Suppressor macrophage treated with lipopolysaccharide for 1 hour (primary cell): Measurements from ENCODE around the gene SIRPB1.
A peak's percentile ranks its signal among the peaks of the same experiment; 100 is the strongest.
"Not testable (repeated sequence)": the region's sequence is repeated elsewhere in the genome, so short reads cannot be mapped to it uniquely, and the experiment has no call there.

Experiments used
- DNase-seq, 3 donors: peaks; one replicate each; pipeline ENCODE4 v3.0.0-alpha.2; 2020 to 2022

The SIRPB1 gene

DNA sequence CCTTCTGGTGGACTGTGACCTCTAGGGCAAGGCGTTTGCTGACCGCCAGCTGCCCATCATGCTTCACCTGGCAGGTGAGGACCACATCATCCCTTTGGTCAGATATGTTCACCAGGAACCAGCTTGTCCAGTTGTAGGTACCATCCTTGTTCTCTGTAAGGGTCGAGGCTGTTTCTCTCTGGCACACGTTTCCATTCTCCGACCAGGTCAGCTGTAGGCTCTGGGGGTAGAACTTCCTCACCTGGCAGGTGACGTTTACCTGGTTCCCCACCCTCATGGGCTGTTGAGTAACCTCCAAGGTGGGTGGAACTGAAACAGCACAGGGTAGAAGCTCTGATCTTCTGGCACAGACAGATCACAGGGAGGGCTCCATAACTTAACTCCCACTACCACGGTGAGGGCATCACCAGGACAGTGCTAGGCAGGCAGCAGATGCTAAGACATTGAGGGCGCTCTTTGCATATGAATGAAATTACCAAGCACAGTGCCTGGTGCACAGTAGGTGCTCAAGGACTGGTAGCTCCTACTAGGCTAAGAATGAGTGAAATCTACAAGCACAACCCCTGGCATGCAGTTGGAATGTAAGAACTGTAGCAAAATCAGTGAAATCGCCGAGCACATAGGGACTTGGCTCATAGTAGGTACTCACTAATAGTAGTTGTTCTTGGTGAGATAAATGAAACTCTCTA lies 15.6 kb upstream of the SIRPB1 start:
- no peak for DNase-seq

- peak in 1 of 3 donors; percentile 15 for DNase-seq
These were observed 13.7 kb upstream of the SIRPB1 start for GRCh38 chr20:1633535-1633934.

DNA sequence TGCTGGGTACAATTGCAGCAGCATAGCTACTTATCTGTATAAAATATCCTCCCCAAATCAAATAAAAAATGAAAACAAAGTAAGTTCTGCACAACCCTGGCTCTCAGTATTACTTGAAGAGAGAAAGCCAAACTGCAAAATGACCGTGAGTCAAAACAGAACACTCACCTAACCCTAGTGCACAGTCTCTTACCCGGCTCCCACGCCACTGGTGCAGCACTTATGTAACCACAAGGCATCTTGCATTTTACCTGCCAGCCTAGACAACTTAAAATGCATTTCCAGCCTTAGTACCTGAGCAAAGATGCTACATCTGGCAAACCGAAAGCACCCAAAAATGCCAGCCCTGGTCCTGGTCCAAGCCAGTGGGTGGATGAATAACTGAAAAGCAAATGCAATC lies 12.4 kb upstream of the SIRPB1 start:
- DNase-seq: no peak

GRCh38 chr20:1631309-1632151 lies 11.7 kb upstream of the SIRPB1 start:
- DNase-seq: no peak

DNA sequence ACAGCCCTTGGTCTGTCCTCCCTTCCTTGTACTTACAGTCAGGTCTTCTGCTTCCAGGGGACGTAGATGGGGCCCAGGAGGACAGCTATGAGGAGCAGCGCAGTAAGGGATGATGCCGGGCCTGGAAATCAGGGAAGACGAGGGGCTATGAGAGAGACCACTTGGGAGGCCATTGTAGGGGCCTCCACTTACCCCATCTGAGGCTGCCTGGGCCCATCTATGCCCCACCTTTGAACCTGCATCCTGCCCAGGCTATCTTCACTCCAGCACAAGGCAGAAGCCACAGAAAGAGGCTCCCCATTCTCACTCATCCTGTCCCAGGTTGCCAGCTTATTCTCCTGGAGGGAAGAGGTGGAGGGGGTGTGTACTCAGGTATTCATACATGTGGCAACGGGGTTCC lies 10.4 kb upstream of the SIRPB1 start:
- DNase-seq: no peak

DNA sequence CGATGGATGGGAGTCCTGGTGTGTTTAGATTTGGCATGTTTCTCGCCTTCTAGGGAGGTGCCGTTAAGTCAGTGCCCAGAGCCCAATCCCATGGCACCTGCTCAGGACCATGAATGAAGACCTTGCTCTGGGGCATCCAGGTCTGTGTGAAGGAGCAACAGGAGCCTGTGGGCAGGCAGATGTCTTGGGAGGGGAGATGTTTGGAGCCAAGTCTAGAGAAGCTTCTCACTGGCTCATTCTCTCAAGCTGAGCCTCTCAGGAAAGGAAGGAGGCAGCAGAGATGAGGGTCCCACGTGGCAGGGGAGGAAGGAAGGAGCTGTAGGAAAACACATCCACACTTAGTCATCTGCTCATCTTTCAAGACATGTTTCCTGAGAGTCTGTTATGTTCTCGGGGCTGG lies 9.5 kb upstream of the SIRPB1 start:
- no peak for DNase-seq

GRCh38 chr20:1628621-1629020 lies 8.8 kb upstream of the SIRPB1 start:
- DNase-seq: no peak

GRCh38 chr20:1627200-1627550 lies 7.4 kb upstream of the SIRPB1 start:
- no peak for DNase-seq

DNA sequence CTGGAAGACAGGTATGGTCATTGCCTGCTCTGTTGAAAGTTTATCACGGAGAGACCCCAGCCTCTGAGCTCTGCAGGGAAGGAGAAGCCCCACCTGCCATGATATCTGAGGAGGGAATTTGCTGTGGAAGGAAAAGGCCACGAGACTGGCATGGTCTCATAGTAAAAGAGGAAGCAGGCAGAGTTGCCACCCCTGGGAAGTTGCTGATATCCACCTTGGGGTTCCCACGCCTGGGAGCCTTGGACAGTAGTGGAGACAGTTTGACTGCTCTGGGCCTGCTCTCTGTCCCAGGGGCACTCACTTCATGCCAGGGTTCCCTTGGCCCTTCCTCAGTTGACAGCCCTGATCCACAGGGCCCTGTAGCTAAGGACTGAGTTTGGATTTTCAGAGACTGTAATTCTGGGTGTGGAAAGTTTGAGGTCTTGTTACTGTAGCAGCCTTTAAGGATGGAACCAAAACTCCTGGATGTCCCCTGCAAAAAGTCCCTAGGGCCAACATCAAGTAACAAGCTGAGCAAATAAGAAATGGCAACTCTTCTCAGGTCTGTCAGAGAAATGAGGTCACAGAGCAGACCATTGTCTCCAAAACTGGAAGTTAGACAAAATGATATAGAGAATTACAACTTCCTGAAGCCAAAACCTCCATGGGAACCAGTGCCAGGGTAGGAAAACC lies 6.9 kb upstream of the SIRPB1 start:
- peak; percentile 55 to 74 (median 68) for DNase-seq

DNA sequence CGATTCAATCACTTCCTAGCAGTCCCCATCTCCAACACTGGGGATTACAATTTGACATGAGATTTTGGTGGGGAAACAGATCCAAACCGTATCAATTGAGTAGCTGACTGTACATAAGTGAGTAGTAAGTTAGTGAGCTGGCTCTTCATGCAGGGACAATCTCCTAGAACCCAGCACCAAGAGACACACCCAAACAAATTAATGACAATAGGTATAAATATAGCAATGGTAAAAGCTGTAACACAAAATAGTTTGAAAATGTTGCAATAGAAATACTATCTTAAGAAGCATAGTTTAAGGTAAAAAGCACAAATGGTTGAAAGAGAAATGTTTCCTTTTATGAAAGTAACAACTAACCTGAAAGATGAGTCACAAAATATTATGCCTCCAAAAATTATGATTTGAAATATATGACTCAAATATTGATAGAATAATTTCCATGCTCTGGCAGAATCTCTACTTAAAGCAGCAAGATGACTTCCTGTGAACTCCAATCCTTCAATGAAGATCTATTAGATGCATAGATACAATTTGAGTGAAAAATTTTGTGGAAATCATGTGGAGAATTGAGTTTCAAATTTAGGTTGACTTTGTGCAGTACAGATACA lies 5.4 kb upstream of the SIRPB1 start:
- DNase-seq: no peak

DNA sequence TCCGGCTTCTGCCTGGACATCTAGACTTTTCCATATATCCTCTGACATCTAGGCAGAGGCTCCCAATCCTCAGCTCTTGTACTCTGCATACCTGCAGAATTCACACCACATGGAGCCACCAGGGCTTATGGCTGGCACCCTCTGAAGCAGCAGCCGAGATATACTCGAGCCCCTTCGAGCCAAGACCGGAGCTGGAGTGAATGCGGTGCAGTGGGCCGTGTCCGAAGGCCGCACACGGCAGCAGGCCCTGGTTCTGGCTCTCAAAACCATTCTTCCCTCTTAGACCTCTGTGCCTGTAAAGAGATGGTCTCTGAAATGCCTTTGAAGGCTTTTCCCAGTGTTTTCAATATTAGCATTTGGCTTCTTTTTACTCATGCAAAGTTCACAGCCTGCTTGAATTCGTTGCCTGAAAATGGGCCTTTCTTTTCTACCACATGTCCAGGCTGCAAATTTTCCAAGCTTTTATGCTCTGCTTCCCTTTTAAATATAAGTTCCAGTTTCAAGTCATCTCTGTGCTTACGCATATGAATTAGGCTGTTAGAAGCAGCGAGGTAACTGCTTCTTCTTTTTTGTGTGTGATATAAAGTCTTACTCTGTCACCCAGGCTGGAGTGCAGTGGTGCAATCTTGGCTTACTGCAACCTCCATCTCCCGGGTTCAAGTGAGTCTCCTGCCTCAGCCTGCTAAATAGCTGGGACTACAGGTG lies 3.8 kb upstream of the SIRPB1 start:
- DNase-seq: peak; percentile 74 to 88 (median 76)

DNA sequence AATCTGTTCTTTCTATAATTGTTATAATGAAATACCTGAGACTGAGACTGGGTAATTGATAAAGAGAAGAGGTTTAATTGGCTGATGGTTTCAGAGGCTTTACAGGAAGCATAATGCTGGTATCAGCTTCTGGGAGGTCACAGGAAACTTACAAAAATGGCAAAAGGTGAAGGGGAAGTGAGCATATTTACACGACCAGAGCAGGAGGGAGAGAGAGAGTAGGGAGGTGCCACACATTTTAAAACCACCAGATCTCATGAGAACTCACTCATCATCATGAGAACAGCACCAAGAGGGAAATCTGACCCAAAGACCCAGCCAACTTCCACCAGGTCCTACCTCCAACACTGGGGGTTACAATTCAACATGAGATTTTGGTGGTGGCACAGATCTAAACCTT lies 2.6 kb upstream of the SIRPB1 start:
- no peak for DNase-seq

- DNase-seq: no peak
These were observed 1.5 kb upstream of the SIRPB1 start for GRCh38 chr20:1621316-1621715.

DNA sequence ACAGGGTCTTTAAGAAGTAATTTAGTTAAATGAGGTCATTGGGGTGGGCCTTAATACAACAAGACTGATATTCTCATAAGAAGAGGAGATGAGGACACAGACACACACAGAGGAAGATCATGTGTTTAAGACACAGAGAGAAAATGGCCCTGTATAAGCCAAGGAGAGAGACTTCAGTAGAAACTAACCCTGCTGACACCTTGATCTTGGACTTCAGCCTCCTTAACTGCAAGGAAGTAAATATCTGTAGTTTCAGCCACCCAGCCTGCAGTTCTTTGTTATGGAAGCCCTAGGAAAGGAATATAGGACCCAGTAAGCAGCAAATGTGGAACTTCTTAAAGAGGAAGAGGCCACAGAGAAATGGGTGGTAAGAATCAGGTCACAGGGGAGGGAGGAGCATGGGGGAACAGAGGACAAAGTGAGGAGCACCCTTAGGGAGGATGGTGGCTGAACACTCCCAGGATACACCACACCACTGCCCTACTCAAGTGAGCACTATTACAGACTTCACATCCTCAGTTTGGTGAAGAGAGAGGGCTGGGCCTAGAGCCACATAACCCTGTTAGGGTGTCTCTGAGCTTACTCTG lies 762 bp downstream of the SIRPB1 start:
- DNase-seq: peak; percentile 21 to 37 (median 37)

GRCh38 chr20:1618479-1618878 lies 1.3 kb downstream of the SIRPB1 start:
- DNase-seq: no peak

- peak in 1 of 3 donors; percentile 19 for DNase-seq
These were observed 2.9 kb downstream of the SIRPB1 start for GRCh38 chr20:1616858-1617434.

- DNase-seq: not testable (repeated sequence)
These were observed 9.4 kb downstream of the SIRPB1 start for GRCh38 chr20:1610404-1610803.

- DNase-seq: not testable (repeated sequence)
These were observed 11.0 kb downstream of the SIRPB1 start for GRCh38 chr20:1608678-1609347.

DNA sequence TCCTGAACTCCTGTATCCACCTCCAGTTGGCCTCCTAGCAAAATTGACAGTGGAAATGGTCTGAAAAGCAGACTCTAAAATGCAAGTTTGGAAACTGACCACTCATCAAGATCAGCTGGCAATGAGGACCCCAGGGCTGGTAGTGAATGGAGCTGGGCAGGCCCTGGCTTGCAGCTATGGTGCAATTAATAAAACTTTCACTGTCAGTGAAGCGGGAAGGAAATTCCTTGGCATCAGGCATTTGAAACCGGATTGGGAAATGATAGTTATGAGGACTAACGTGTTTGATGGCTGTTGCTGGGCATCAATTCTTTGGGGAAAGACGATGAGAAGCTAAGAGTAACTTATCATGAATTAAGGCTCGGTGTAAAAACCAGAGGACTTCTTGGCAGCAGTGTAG lies 19.1 kb downstream of the SIRPB1 start:
- no peak for DNase-seq

DNA sequence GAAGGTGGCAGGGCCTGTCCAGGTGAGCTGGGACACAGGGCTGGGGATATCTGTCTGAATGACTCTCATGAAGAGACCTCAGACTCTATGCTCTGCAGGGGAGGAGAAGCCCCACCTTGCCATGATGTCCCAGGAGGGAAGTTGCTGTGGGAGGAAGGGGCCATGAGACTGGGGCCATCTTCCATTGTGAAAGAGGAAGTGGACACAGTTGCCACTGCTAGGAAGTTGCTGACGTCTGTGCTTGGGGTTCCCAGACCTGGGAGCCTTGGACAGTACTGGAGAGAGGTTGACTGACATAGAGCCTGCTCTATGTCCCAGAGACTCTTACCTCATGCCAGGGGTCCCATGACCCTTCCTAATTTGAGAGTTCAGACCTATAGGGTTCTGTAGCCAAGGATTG lies 24.5 kb downstream of the SIRPB1 start:
- peak in 1 of 3 donors; percentile 61 for DNase-seq
